HEK293 (cell line): ENCODE data around the gene SLC7A1.

Experiments used
- CTCF ChIA-PET: fragments of 350-600 bp; formaldehyde crosslinking; extraction: SDS; loops from one replicate; lab custom pipeline; 2021; ENCODE audit warnings: antibody characterized with exemption; lab: Yijun Ruan, JAX
- POLR2A ChIA-PET: fragments of 300-600 bp; formaldehyde crosslinking; extraction: SDS; loops from one replicate; lab custom pipeline; 2020; ENCODE audit warnings: antibody characterized with exemption, inconsistent platforms; lab: Yijun Ruan, JAX
- H3K27ac ChIP-seq: fragments of 200-500 bp; sonication (Bioruptor generic); 2 replicates; pipeline ENCODE4 v1.5.1; 2014; ENCODE audit warnings: low read depth, low read length, control low read depth, inconsistent platforms; ENCODE audit errors: extremely low read depth
- H3K36me3 ChIP-seq, 2 experiments: fragments of 200-500 bp in 1 of 2; sonication (Bioruptor generic) in 1 of 2; 1 replicate in 1 of 2; 2 replicates in 1 of 2; pipeline ENCODE4 v1.5.1; 2014 to 2017; ENCODE audit warnings: inconsistent platforms in 2 of 2, low read length in 2 of 2; ENCODE audit not compliant: control insufficient read depth in 2 of 2, insufficient read depth in 1 of 2
- H3K4me1 ChIP-seq: fragments of 200-500 bp; sonication (Bioruptor generic); 2 replicates; pipeline ENCODE4 v1.5.1; 2014; ENCODE audit warnings: mild to moderate bottlenecking, low read length, inconsistent platforms; ENCODE audit not compliant: control insufficient read depth, insufficient read depth
- H3K4me3 ChIP-seq: 2 replicates; pipeline ENCODE4 v1.5.1; 2011; ENCODE audit warnings: low read depth, mild to moderate bottlenecking, control low read depth, low read length, moderate library complexity
- H3K9me3 ChIP-seq: fragments of 200-500 bp; sonication (Bioruptor generic); 2 replicates; pipeline ENCODE4 v1.5.1; 2014; ENCODE audit warnings: low read depth, low read length, inconsistent platforms; ENCODE audit not compliant: control insufficient read depth, insufficient read depth
- BCL11A ChIP-seq: fragments of 450-650 bp; formaldehyde crosslinking; IDR thresholded peaks from 2 replicates; pipeline ENCODE4 v1.5.1; 2016; ENCODE audit warnings: low read depth, missing biosample characterization, missing genetic modification characterization
- IKZF3 ChIP-seq: fragments of 450-650 bp; IDR thresholded peaks from 2 replicates; pipeline ENCODE4 v1.5.0; 2018; ENCODE audit warnings: missing biosample characterization, mild to moderate bottlenecking, missing genetic modification characterization, moderate library complexity
- KLF7 ChIP-seq: fragments of 450-650 bp; formaldehyde crosslinking; IDR thresholded peaks from 2 replicates; pipeline ENCODE4 v1.5.1; 2016; ENCODE audit warnings: missing biosample characterization, missing genetic modification characterization, borderline replicate concordance
- MYNN ChIP-seq: fragments of 450-650 bp; formaldehyde crosslinking; IDR thresholded peaks from 2 replicates; pipeline ENCODE4 v1.5.1; 2016; ENCODE audit warnings: missing biosample characterization, missing genetic modification characterization, borderline replicate concordance
- SCRT2 ChIP-seq: fragments of 450-650 bp; formaldehyde crosslinking; IDR thresholded peaks from 2 replicates; pipeline ENCODE4 v1.5.1; 2016; ENCODE audit warnings: missing biosample characterization, missing genetic modification characterization
- WT1 ChIP-seq: fragments of 450-650 bp; formaldehyde crosslinking; IDR thresholded peaks from 2 replicates; pipeline ENCODE4 v1.5.1; 2016; ENCODE audit warnings: missing biosample characterization, missing genetic modification characterization
- ZNF214 ChIP-seq: fragments of 450-650 bp; formaldehyde crosslinking; IDR thresholded peaks from 2 replicates; pipeline ENCODE4 v1.5.1; 2017; ENCODE audit warnings: missing biosample characterization, mild to moderate bottlenecking, missing genetic modification characterization, borderline replicate concordance
- ZNF292 ChIP-seq: fragments of 450-650 bp; formaldehyde crosslinking; IDR thresholded peaks from 2 replicates; pipeline ENCODE4 v1.5.1; 2016; ENCODE audit warnings: low read depth, missing biosample characterization, missing genetic modification characterization, borderline replicate concordance
- ZNF311 ChIP-seq: fragments of 450-650 bp; formaldehyde crosslinking; IDR thresholded peaks from 2 replicates; pipeline ENCODE4 v1.5.1; 2017; ENCODE audit warnings: missing biosample characterization, missing genetic modification characterization, borderline replicate concordance
- ZNF404 ChIP-seq: fragments of 450-650 bp; formaldehyde crosslinking; IDR thresholded peaks from 2 replicates; pipeline ENCODE4 v1.5.1; 2017; ENCODE audit warnings: missing biosample characterization, missing genetic modification characterization
- ZNF416 ChIP-seq: fragments of 450-650 bp; formaldehyde crosslinking; IDR thresholded peaks from 2 replicates; pipeline ENCODE4 v1.5.1; 2016; ENCODE audit warnings: missing biosample characterization, missing genetic modification characterization
- ZNF433 ChIP-seq: fragments of 450-650 bp; formaldehyde crosslinking; IDR thresholded peaks from 2 replicates; pipeline ENCODE4 v1.5.1; 2016; ENCODE audit warnings: missing biosample characterization, missing genetic modification characterization, low read depth
- ZNF600 ChIP-seq: fragments of 450-650 bp; formaldehyde crosslinking; IDR thresholded peaks from 2 replicates; pipeline ENCODE4 v1.5.1; 2016; ENCODE audit warnings: missing biosample characterization, missing genetic modification characterization
- ZNF621 ChIP-seq: fragments of 450-650 bp; formaldehyde crosslinking; IDR thresholded peaks from 2 replicates; pipeline ENCODE4 v1.5.1; 2017; ENCODE audit warnings: missing biosample characterization, missing genetic modification characterization
- ZNF629 ChIP-seq: fragments of 450-650 bp; formaldehyde crosslinking; IDR thresholded peaks from 2 replicates; pipeline ENCODE4 v1.5.1; 2017; ENCODE audit warnings: missing biosample characterization, missing genetic modification characterization
- ZNF707 ChIP-seq: fragments of 450-650 bp; formaldehyde crosslinking; IDR thresholded peaks from 2 replicates; pipeline ENCODE4 v1.5.1; 2016; ENCODE audit warnings: missing biosample characterization, missing genetic modification characterization
- ZNF785 ChIP-seq: fragments of 450-650 bp; formaldehyde crosslinking; IDR thresholded peaks from 2 replicates; pipeline ENCODE4 v1.5.1; 2016; ENCODE audit warnings: missing biosample characterization, missing genetic modification characterization
- ZNF791 ChIP-seq: fragments of 450-650 bp; formaldehyde crosslinking; IDR thresholded peaks from 2 replicates; pipeline ENCODE4 v1.5.1; 2016; ENCODE audit warnings: missing biosample characterization, missing genetic modification characterization
- TF ChIP-seq, protein P1 (sequence below): fragments of 450-650 bp; formaldehyde crosslinking; IDR thresholded peaks from 2 replicates; pipeline ENCODE4 v1.5.1; 2016; ENCODE audit warnings: missing biosample characterization, missing genetic modification characterization
- TF ChIP-seq, protein P2 (sequence below): fragments of 450-650 bp; formaldehyde crosslinking; IDR thresholded peaks from 2 replicates; pipeline ENCODE4 v1.5.1; 2017; ENCODE audit warnings: missing biosample characterization, missing genetic modification characterization
- TF ChIP-seq, protein P3 (sequence below): fragments of 450-650 bp; formaldehyde crosslinking; IDR thresholded peaks from 2 replicates; pipeline ENCODE4 v1.5.1; 2017; ENCODE audit warnings: missing biosample characterization, missing genetic modification characterization
- TF ChIP-seq, protein P4 (sequence below): fragments of 450-650 bp; formaldehyde crosslinking; conservative IDR thresholded peaks from 2 replicates; pipeline ENCODE4 v1.5.1; 2016; ENCODE audit warnings: low read depth, missing biosample characterization, missing genetic modification characterization

Gene SLC7A1

DNA sequence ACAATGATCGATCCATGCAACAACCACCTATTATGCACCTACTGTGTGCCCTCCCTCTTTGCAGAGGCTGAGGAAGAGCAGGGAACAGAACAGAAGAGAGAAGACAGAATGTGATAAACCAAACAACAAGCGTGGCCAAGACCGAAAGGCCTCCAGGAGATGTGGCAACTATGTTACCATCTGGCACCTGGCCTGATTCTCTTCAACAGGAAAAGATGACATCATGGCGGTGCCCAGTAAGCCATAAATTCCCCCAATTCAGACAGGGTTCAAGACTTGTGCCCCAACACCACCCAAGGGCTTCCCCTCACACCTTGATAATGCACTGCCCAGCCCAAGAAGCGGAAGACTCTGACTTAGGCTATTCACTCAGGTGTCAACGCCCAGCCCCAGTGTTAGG, 44.3 kb downstream of the SLC7A1 start:
- TF ChIP-seq ZNF785 (tag by site-specific recombination) (no peak), SCRT2 (tag by site-specific recombination) (0 out of 2 replicates have a peak, but pooled peaks have one; percentile 18), ZNF600 (no peak)
- TF ChIP-seq, protein P1, sequence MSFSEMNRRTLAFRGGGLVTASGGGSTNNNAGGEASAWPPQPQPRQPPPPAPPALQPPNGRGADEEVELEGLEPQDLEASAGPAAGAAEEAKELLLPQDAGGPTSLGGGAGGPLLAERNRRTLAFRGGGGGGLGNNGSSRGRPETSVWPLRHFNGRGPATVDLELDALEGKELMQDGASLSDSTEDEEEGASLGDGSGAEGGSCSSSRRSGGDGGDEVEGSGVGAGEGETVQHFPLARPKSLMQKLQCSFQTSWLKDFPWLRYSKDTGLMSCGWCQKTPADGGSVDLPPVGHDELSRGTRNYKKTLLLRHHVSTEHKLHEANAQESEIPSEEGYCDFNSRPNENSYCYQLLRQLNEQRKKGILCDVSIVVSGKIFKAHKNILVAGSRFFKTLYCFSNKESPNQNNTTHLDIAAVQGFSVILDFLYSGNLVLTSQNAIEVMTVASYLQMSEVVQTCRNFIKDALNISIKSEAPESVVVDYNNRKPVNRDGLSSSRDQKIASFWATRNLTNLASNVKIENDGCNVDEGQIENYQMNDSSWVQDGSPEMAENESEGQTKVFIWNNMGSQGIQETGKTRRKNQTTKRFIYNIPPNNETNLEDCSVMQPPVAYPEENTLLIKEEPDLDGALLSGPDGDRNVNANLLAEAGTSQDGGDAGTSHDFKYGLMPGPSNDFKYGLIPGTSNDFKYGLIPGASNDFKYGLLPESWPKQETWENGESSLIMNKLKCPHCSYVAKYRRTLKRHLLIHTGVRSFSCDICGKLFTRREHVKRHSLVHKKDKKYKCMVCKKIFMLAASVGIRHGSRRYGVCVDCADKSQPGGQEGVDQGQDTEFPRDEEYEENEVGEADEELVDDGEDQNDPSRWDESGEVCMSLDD (tag by site-specific recombination) = 0 out of 2 replicates have a peak, but pooled peaks have one; percentile 25
- peaks cover 5% of the 10 kb centered on the region for H3K4me1 ChIP-seq
- POLR2A ChIA-PET = no interaction called here
- H3K4me3 ChIP-seq = no peak overlapping the region
- no peak overlapping the region for H3K27ac ChIP-seq
- H3K9me3 ChIP-seq = no peaks in the 10 kb centered on the region
- CTCF ChIA-PET = no interaction called here
- peaks cover 0 to 39% of the 10 kb centered on the region in 2 experiments; a peak in 2 of 3 replicates for H3K36me3 ChIP-seq

DNA sequence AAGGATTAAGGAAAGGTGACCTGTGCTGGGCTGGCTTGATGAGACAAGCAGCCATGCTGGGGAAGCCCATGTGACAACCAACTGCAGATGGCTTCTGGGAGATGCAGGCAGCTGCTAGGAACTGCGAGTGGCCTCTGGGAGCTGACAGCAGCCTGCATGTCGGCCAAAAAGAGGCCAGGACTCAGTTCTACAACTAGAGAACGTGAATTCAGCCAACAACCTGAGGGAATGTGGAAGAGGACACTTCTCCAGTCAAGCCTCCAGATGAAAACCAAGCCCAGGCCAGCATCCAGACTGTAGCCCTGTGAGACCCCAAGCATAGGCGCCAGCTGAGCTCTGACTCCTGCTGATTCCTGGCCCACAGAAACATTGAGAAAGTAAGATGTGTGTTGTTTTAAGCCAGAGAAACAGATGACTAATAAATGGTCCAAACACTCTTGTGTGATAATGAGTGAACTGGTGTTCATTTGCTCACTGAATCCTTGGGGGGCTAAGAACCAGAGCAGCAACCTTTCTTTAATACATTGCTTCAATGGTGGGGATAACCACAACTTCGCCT, 45.0 kb downstream of the SLC7A1 start:
- H3K36me3 ChIP-seq = peaks cover 0 to 42% of the 10 kb centered on the region in 2 experiments; a peak in 2 of 3 replicates
- peaks cover 5% of the 10 kb centered on the region for H3K4me1 ChIP-seq
- H3K4me3 ChIP-seq = no peak overlapping the region
- ChIA-PET CTCF (no interaction called here), POLR2A (no interaction called here)
- no peak overlapping the region for H3K27ac ChIP-seq
- TF ChIP-seq ZNF214 (tag by site-specific recombination) (no peak), WT1 (tag by site-specific recombination) (no peak), ZNF707 (tag by site-specific recombination) (no peak), ZNF292 (tag by site-specific recombination) (no peak), ZNF433 (tag by site-specific recombination) (no peak), KLF7 (tag by site-specific recombination) (no peak), ZNF791 (tag by site-specific recombination) (no peak), ZNF621 (no peak), ZNF311 (no peak), ZNF404 (tag by site-specific recombination) (no peak)
- no peaks in the 10 kb centered on the region for H3K9me3 ChIP-seq

DNA sequence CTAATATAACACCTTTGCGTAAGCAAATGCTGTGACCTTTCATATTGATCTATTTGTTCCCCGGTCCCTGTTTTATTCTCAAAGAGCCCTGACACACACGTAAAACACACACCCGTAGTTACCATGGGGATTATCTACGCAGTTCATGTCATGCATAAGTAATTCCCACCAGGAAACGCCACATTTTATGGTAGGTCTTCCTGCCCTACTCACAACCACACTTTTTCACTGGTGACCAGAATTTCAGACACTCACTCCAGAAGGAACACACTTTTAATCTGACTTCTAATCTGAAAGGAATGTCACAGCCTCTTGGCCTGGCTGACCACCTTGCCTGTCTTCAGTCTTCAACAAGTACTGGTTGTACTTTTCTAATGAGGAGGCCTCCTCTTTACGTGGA, 46.8 kb downstream of the SLC7A1 start:
- POLR2A ChIA-PET = no interaction called here
- no peaks in the 10 kb centered on the region for H3K9me3 ChIP-seq
- peaks cover 5% of the 10 kb centered on the region for H3K4me1 ChIP-seq
- peaks cover 0 to 42% of the 10 kb centered on the region in 2 experiments; a peak in 2 of 3 replicates for H3K36me3 ChIP-seq
- TF ChIP-seq MYNN (tag by site-specific recombination) (peak; percentile 88), ZNF629 (peak; percentile 58; the same call in 1 of the 2 replicates), BCL11A (tag by site-specific recombination) (no peak), ZNF416 (tag by site-specific recombination) (no peak), IKZF3 (tag by site-specific recombination) (0 out of 2 replicates have a peak, but pooled peaks have one; percentile 30)
- TF ChIP-seq, protein P2, sequence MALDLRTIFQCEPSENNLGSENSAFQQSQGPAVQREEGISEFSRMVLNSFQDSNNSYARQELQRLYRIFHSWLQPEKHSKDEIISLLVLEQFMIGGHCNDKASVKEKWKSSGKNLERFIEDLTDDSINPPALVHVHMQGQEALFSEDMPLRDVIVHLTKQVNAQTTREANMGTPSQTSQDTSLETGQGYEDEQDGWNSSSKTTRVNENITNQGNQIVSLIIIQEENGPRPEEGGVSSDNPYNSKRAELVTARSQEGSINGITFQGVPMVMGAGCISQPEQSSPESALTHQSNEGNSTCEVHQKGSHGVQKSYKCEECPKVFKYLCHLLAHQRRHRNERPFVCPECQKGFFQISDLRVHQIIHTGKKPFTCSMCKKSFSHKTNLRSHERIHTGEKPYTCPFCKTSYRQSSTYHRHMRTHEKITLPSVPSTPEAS = peak; percentile 37; the same call in 1 of the 2 replicates
- TF ChIP-seq, protein P3, sequence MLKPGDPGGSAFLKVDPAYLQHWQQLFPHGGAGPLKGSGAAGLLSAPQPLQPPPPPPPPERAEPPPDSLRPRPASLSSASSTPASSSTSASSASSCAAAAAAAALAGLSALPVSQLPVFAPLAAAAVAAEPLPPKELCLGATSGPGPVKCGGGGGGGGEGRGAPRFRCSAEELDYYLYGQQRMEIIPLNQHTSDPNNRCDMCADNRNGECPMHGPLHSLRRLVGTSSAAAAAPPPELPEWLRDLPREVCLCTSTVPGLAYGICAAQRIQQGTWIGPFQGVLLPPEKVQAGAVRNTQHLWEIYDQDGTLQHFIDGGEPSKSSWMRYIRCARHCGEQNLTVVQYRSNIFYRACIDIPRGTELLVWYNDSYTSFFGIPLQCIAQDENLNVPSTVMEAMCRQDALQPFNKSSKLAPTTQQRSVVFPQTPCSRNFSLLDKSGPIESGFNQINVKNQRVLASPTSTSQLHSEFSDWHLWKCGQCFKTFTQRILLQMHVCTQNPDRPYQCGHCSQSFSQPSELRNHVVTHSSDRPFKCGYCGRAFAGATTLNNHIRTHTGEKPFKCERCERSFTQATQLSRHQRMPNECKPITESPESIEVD (tag by site-specific recombination) = peak; percentile 48; the same call in 1 of the 2 replicates
- TF ChIP-seq, protein P4, sequence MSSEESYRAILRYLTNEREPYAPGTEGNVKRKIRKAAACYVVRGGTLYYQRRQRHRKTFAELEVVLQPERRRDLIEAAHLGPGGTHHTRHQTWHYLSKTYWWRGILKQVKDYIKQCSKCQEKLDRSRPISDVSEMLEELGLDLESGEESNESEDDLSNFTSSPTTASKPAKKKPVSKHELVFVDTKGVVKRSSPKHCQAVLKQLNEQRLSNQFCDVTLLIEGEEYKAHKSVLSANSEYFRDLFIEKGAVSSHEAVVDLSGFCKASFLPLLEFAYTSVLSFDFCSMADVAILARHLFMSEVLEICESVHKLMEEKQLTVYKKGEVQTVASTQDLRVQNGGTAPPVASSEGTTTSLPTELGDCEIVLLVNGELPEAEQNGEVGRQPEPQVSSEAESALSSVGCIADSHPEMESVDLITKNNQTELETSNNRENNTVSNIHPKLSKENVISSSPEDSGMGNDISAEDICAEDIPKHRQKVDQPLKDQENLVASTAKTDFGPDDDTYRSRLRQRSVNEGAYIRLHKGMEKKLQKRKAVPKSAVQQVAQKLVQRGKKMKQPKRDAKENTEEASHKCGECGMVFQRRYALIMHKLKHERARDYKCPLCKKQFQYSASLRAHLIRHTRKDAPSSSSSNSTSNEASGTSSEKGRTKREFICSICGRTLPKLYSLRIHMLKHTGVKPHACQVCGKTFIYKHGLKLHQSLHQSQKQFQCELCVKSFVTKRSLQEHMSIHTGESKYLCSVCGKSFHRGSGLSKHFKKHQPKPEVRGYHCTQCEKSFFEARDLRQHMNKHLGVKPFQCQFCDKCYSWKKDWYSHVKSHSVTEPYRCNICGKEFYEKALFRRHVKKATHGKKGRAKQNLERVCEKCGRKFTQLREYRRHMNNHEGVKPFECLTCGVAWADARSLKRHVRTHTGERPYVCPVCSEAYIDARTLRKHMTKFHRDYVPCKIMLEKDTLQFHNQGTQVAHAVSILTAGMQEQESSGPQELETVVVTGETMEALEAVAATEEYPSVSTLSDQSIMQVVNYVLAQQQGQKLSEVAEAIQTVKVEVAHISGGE (tag by site-specific recombination) = peak; percentile 35; the same call in 1 of the 2 replicates
- TF ChIP-seq, all 188 proteins: peak for 6
- Histone ChIP-seq H3K27ac (no peak overlapping the region), H3K4me3 (no peak overlapping the region)
- CTCF ChIA-PET = no interaction called here
